ENCODE data around the gene MS4A4E. TPM values are rescaled to one million over a fixed set of nuclear protein-coding genes. Genes with fewer than 3 reads are reported as not detected.

Gene MS4A4E
- total RNA-seq, 4 donors from 2014 or later: 0.32 to 4.2 (median 0.88) TPM; not detected in 1

GRCh38 chr11:60222141-60222540 lies 20.8 kb downstream of the MS4A4E start:
- WGBS, 2 donors: 75 to 92% methylated on average over 1 to 4 of the region's 4 CpGs
- H3K4me3 ChIP-seq: no peak overlapping the region
- H3K9me3 ChIP-seq: no peaks in the 10 kb centered on the region
- no peaks in the 10 kb centered on the region for H3K36me3 ChIP-seq
- H3K27me3 ChIP-seq: no peaks in the 10 kb centered on the region
- TF ChIP-seq POLR2A (IDR thresholded peaks at IDR 0.05): no peak
- no peak for TF ChIP-seq CTCF (IDR thresholded peaks at IDR 0.05)
- H3K4me1 ChIP-seq: no peaks in the 10 kb centered on the region
- intact Hi-C loops (cut with DNase I): no loop called here
- H3K27ac ChIP-seq: no peak overlapping the region
- no peak for DNase-seq

- Histone ChIP-seq H3K4me1 (no peaks in the 10 kb centered on the region), H3K27ac (no peak overlapping the region), H3K4me3 (no peak overlapping the region), H3K9me3 (no peaks in the 10 kb centered on the region), H3K36me3 (no peaks in the 10 kb centered on the region), H3K27me3 (no peaks in the 10 kb centered on the region)
- intact Hi-C loops (cut with DNase I): no loop called here
- TF ChIP-seq POLR2A (IDR thresholded peaks at IDR 0.05): no peak
- no peak for TF ChIP-seq CTCF (IDR thresholded peaks at IDR 0.05)
- WGBS, 2 donors: 53 to 66% methylated on average over 3 of the region's 3 CpGs
- DNase-seq: no peak
These were observed 21.2 kb downstream of the MS4A4E start for GRCh38 chr11:60221692-60222091.

DNA sequence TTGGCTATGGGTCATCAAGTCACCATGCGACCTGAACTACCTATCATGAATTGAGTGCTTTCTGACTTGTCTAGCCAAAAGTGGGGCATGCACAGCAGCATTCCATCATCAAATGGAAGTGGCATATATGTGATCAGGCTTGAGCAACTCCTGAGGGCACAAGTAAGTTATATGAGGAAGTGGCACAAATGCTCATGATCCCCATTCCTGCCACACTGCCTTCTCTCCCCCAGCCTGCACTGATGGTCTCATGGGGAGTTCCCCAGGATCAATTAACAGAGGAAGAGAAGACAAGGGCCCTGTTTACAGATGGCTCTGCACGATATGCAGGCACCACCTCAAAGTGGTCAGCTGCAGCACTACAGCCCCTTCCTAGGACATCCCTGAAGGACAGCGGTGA lies 21.8 kb downstream of the MS4A4E start:
- Histone ChIP-seq H3K27ac (no peak overlapping the region), H3K9me3 (no peaks in the 10 kb centered on the region), H3K36me3 (no peaks in the 10 kb centered on the region), H3K27me3 (no peaks in the 10 kb centered on the region), H3K4me1 (no peaks in the 10 kb centered on the region), H3K4me3 (no peak overlapping the region)
- no peak for DNase-seq
- TF ChIP-seq CTCF (IDR thresholded peaks at IDR 0.05): no peak
- TF ChIP-seq POLR2A (IDR thresholded peaks at IDR 0.05): no peak
- intact Hi-C loops (cut with DNase I): no loop called here
- 64 to 65% methylated on average over 3 of the region's 3 CpGs for WGBS, 2 donors

- no peak overlapping the region for H3K27ac ChIP-seq
- H3K36me3 ChIP-seq: no peaks in the 10 kb centered on the region
- 61 to 88% methylated on average over 1 of the region's 1 CpG for WGBS, 2 donors
- intact Hi-C loops (cut with DNase I): no loop called here
- TF ChIP-seq POLR2A (IDR thresholded peaks at IDR 0.05) (no peak), CTCF (IDR thresholded peaks at IDR 0.05) (no peak)
- no peak for DNase-seq
- no peak overlapping the region for H3K4me3 ChIP-seq
- H3K4me1 ChIP-seq: no peaks in the 10 kb centered on the region
- no peaks in the 10 kb centered on the region for H3K9me3 ChIP-seq
- no peaks in the 10 kb centered on the region for H3K27me3 ChIP-seq
These were observed 28.6 kb downstream of the MS4A4E start for GRCh38 chr11:60214386-60214785.

DNA sequence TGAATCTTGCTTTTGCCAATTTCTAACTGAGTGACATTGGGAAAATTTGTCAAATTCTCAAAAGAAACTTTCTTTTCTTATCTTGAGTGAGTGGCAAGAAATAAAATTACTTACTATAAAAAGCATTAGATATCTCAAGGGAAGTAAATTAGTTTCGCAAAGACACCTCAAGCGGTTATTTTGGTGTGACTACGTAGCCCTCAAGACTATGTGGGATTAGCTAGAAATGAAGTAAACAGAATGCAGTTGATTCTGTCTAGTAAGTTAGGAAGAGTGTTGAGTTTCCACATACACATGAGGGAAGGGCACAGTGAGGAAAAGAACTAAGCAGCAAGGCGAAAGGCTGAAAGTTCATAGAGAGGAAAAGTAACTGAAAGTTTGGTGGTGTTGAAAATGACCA lies 31.7 kb downstream of the MS4A4E start:
- WGBS, 2 donors: 78 to 89% methylated on average over 4 of the region's 4 CpGs
- Histone ChIP-seq H3K9me3 (no peaks in the 10 kb centered on the region), H3K4me1 (no peaks in the 10 kb centered on the region), H3K27me3 (no peaks in the 10 kb centered on the region), H3K27ac (no peak overlapping the region), H3K4me3 (no peak overlapping the region), H3K36me3 (no peaks in the 10 kb centered on the region)
- TF ChIP-seq POLR2A (IDR thresholded peaks at IDR 0.05) (no peak), CTCF (IDR thresholded peaks at IDR 0.05) (no peak)
- DNase-seq: no peak
- intact Hi-C loops (cut with DNase I): no loop called here
